HG02678 (cell line): Measurements from ENCODE around the gene ZEB2.

Experiments
- ATAC-seq: cut with Tn5 transposase; IDR thresholded peaks from one replicate; pipeline ENCODE4 v1.9.1; 2021; ENCODE audit warnings: mild to moderate bottlenecking, moderate library complexity; ENCODE audit not compliant: unreplicated experiment

ZEB2 gene

DNA sequence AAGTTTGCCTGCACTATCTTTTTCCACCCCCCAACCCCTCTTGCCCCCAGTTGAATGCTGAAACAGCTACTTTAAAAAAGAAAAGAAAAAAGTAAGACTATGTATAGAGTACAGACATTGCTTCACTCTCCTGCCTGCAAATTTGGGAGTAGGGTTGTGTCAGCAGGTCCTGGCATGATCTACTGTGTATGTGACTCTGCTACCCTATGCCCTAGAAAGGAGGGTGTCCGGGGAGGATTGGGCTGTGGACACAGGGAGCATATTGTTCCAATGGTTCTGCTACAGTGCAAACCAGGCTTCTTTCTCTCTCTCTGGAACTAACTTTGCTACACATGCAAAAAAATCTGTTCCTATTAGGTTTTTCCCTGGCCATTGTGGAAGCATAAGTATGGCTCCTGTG, 9.9 kb upstream of the ZEB2 start:
- ATAC-seq, result no peak

DNA sequence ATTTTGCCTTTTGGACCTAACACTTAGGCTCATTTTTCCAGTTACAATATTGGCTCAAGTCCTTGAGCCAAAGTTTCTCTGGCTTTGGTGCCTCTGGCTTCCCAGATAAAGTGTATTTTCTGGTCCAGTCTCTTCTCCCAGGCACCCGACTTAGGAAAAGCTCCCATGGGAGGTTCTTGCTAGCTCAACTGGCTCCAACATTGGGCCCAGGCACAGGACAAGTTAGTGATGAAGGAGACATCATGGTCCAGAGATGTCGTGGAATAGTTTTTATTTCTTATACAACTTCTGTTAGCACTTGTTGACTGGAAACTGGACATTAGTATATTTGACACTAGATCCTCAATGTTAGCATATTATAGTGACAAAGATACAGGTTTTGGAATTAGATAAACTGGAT, 8.2 kb upstream of the ZEB2 start:
- no peak for ATAC-seq

DNA sequence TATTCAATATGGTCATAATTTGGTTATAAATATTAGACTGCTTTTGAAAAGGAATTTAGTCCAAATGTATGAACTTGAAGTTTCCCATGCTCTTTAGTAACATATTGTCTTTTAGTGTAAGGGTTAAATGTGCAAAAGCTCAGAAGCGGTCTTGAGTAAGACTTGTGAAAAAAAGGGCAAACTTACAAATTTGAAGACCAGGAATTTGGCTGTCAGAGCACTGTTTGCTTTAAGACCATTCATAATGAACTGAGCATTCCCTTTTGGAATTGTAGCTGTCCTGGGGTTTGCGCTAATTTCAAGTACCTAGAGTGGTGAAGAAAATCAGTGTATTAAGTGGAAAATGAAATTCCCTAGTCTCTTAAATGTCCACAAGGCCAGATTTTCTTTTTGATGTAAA, 6.9 kb upstream of the ZEB2 start:
- no peak for ATAC-seq

DNA sequence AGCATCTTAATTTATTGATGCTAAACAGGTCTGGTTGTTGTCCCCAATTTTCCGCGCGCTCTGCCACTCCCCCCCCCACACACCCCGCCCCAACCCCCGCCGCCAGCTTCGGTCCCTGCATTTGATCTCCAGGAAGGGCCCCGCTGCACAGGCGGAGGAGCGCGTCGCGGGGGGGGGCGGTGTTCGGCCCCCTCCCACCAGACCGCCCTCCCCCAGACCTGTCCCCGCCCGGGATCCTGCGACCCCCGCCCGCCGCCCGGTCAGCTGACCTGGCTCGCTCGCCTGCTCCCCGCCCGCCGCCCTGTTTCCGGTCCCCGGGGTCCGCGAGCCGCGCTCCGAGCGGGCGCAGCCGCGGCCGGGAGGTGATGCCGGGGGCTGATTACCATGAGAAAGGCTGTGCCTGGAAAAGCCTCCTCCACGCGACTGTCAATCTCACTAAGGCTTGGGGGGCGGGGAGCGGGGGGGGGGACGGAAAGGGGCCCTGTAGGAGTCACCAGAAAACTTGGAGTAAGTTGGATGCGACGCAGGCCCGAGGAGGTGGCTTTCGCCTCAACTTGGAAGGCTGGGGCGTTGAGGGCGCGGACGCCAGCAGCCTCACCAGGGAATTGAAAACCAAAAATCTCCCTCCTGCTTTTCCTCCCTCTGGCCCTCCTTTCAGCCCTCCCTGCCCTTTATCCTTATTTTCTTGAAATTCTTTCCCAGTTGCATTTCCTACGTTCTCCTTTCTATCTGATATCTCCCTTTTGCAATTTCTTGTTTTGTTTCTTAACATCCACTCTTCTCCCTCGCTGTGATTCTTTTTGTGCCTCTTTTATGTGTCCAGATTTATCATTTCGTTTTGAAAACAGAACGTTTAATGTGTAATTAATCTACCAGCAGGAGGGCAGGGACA, 4.4 kb upstream of the ZEB2 start:
- no peak for ATAC-seq

DNA sequence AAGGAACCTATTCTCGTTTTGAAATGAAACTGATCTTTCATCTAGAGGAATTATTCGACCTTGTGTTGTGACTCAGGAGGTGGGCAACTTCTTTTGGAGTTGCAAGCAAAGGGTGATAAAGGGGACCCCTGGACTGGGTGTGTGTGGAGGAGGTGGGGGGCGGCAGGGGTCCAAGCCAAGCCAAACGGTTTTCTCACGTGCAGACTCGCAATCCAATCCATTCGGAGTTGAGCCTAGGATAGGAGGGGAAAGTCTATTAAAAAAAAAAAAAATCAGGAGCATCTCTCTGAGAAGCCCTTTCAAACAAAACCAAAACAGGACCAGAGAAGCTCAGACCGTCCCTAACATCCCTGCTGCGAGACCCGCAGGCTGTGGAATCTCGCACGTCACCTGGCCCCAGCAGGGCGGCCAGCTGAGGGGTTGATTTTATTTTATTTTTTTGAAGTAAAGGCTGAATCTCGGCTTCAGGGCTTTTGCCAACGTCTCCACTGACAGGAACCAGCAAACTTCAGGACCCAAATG, 3.7 kb upstream of the ZEB2 start:
- ATAC-seq, result no peak

DNA sequence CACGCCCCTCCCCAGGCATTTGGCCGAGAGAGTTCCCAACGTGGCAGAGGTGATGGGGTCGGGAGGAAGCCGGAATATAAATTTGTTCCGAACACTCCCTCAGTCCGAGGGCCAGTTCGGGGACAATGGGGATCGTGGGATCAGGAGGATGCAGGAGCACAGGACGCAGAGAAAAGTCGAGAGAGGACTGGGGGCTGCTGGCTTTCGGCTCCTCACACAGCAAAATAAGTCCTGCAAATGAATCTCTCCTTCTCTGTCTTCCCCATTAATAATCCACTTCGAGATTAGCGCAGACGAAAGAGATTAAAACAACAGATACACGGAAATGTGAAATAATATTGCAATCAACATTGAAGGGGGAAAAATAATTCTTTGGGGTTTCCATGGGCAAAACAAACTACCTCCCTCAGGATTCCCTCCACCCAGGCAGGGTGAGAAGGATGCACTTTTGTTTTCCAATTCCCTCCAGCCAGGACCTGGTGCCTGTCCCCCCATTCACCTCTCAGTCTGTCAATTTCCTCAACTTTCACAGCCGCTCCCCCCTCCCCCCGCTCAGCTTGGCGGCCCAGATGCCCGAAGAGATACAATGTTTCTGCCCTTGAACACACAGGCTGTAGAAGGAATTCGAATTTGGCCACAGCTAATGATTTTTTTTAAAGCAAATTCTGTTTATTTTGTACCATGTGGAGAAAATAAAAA, 3.1 kb upstream of the ZEB2 start:
- no peak for ATAC-seq

DNA sequence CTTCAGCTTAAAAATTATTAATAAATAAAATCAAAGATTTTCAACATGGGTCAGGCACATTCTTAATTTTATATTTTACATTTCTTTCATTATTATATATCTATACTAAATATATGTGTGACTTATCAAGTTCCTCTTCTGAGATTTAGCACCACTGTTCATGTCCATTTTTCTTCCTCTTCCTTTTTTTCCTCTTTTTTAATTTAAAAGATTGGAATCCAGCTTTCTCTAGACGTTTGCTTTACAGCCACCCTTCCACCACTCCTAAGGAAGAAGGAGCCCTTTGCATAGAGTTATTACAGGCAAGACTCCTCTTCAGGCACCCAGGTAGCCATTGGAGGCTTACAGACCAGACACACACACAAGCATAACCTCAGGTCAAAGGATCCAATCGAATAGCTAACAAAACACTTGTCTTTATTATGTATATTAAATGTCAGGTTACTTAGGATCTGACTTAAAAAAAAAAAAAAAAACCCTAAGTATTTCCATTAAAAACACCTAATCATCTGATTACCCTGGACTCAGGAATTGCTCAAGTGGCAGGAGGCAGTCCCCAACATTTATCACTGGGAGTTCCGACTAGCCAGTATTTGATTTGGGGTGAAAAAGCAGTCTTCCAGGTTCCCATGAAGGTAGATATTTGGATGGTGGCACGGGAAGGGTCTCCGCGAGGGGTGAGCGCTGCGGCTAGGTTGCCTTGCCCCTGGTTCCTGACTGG, 2.4 kb upstream of the ZEB2 start:
- ATAC-seq, result no peak

DNA sequence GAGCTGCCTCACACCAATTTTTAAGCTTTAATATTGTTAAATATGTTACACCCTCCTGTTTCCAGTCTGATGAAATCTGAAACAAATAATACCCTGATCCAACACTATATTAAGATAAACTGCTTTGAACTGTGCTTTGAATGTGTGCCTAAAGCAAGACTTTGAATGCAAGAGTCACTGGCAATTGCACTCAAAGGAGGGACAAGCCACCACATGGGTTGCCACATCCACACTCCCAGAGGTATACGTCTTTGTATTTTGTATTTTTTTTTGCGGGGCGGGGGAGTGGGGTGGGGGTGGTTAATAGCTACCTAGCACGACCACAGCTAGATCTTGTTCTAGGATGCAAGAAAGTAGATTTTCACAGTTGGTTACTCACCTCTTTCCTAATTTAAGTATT, 1.8 kb upstream of the ZEB2 start:
- ATAC-seq, result no peak

DNA sequence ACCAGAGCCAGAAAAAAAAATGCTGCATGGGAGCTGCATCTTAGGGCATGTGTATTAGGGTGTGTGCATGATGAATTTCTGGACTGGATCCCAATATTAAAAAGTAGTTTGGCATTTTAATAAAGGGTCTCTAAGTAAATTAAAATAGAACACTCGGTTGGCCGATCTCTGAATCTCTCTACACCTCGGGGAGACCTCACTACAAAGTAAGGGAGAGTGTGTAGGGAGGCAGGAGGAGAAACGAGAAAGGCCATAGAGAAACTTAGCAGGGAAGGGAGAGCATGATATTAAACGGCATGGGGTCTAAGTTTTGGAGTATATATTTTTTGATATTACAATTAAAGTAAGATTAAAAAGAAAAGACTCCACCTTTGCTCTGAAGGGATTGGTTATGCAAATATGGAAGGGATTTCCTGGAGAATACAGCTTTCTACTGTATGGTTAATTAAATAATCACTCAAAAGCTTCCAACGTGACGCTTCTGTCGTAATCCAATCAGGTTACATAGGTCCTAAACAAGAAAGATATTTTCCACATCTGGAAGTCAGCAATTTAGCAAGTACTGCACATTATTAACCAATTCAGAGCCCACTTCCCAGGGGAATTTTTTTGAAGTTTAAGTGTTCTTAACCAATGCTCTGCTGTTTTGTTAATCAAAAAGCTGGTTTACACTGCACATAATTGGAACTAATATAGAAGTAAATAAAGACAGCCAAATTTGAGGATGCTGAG, 1.0 kb upstream of the ZEB2 start:
- ATAC-seq, result no peak

DNA sequence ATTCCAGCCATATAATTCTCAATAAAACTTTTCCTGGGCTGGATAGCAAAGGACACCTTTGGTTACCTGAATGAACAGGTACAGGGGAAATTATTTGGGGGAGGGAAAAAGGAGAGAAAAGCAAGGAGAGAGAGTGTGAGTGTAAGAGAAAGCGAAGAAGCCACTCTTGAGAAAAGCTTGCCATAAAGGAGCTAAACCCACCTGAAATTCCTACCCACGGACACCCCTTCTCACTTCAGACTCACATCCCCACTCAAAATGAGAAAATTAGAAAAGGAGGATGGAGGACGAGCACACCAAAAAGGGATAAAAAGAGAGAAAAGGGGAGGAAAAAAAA, 354 bp downstream of the ZEB2 start:
- ATAC-seq, result no peak

DNA sequence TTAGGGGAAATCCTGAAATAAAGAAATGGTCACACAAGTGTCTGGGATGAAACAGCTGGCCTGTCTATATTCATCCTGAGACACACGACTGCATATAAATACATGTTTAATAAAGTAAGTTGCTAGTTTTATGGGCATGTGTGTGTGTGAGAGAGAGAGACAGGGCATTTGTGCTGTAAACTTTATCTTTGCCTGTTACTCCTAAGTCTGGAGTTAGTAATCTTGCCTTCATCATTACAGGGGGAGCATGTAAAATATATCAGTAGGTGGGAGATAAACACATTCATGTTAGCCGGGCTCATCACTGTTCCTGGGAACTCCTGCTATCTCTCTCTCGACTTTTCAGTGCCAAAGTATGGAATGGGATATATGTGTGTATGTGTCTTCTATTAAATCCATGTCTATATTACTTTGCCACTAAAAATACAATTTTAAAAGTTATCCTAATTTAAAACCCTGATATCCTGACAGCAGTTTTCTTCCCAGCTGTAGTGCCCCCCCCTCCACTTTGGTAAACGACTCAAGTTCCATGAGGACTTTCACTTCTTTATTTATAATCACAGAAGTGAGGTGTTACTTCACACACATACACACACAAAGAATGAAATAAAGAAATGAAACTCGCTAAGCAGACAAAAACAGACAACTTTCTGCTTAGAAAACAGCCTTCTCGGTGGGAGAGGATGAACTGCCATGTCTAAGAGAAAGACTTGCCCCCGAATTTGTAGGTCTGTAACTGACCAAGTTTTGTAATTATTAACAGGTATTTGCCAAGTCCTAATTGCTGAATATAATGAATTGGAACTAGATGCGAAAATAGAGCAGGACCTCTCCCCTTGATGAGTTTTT, 947 bp downstream of the ZEB2 start:
- peak; percentile 51 for ATAC-seq

DNA sequence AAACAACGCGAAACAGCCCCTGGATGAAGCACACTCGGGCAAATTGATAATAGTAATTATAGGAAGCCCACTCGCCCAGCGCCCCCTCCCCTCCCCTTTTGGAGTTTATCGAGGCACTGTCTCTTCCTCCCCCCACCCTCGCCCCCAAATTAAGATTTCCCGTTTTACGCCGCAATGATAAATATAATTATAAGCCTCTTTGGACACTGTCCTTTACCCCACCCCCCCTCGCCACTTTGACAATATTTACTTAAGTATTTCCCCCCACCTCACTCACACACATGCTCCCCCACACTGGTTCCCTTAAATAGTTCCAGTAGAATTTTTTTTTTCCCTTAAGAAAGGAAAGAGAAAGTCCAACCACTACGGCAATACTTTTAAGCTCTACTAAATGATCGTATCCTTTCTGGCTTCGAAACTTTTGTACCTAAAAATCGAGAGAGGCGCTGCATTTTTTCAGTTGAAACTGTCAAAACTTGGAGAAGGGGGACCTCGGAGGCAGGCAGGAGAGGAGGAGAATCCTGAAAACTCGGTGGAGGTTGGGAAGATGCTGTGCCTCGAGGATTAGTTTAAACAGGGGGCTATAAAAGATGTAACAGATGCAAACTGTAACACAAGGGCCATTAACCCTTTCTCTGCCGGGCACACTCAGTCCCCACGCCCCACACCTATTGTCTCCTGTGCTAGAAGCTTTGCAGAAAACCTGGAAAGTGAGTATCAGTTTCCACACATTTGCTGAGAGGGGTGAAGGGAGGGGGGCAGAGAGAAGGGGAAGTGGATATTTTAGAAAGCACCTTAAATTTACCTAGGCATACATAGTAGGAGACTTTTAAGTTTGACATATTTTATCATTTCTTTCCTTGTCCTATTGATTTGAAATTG, 1.8 kb downstream of the ZEB2 start:
- no peak for ATAC-seq

DNA sequence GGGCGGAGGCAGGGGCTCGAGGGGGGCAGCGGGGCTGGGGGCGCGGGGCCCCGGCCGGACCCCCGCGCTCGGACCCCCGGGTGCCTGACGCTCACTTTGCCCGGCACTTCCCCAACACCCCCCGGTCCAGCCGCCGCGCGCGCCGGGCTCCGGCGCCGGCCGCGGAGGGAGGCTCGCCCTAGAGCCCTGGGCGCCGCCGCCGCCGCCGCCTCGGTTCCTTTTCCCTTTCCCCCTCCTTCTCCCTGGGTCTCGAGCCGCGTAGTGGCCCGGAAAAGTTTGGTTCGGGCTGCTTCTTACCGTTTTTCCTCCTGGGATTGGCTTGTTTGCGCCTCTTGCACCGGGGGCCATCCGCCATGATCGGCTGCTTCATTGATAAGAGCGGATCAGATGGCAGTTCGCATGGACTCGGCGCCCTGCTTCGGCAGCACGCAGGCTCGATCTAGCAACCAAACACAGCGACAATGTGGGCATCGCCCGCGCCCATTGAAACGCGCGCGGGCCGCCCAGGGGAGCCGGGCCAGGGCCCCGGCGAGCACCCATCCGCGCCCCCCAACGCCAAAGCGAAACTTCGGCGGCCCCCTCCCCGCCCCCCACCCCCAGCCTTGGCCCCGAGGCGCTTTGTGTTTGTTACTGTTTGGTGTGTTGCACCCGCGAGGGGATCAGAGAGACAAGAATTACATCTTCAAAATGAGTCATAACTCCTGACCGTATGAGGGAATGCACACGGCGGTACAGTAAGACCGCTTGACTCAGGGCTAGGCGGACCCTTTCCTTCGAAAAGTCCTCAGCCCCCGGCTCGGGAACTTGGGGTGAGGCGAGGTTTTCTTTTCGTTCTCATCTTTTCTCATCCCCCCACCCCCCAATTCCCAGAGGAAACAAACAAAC, 2.7 kb downstream of the ZEB2 start:
- peak; percentile 60 for ATAC-seq

DNA sequence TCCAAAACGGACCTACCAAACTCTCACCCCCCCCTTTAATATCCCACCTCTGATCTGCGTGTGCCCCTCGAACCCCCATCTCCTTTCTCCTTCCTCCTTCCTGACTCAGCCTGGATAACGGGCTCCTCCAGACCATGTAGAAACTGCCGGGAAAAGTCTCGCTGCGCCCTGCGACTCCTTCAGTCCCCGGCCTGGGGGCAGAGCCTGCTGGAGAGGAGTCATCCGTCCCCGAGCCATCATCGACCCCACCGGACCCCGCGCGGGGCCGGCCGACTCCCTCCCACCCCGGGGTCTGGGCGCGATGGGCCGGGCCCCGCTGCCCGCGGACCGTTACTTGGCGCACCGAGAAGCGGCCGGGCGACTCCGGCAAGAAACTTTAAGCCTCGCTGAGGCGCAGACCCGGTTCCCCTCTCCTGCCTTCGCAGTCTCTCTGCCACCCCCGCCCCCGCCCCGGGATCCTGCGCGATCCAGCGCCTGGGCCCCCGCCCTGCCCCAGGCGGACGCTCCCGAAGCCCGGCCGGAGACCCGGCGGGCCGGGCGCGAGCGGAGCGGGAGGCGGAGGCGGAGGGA, 3.4 kb downstream of the ZEB2 start:
- peak; percentile 23 for ATAC-seq

DNA sequence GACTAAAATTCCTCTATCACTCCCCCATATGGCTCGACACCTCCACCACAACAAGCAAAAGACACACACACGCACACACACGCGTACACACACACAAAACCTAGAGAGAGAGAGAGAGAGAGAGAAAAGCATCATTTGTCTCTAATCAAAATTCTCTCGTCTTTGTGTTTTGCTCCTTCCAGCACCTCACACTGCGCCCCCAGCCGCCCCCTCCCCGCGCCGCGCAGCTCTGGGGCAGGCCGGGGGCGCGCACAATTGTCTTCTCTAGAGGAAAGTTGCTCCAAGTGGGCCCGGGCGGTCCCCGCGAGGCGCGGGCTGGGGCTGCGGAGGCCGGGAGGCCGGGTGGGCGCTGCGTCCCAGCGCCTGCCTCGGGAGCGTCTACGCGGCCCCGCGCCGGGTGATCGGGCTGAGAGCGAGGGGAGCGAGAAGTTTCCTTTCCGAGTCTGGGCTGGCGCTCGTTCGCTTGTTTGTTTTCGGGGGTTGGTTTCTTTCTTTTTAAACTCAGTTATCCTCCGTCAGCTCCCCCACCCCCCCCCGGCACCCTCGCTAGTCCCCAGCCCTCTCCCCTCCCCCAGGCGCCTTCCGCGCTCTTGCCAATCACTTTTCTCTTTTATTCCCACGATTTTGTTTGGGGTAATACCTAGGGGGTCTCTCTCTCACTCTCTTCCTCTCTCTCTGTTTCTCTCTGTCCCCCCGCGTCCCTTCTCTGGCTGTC, 4.1 kb downstream of the ZEB2 start:
- ATAC-seq, result no peak

DNA sequence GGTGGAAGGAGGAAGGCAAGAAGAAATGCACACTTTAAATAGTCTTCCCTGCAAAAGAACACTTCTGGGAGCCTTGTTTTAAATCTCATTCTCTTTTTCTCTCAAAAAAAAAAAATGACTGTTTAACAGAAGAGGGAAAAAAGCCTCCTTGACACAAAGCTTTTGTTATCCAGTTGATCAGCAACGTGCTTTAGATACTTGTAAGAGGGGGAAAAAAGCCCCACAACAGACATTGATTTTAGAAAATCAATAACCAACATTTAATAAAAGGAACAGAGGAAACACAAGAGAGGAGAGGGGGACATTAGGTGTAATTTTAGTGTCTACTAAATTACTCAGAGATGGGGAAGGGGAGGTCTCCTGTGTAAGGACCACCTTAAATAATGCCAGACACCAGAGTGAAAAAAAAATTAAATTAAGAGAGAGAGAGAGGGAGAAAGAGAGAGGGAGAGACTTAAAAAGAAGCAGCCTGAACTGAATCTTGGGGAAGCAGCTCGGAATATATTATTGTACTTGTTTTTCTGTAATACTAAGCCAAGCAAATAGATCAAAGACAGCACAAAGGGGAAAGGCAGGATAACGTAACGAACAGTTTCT, 4.7 kb downstream of the ZEB2 start:
- ATAC-seq, result no peak

DNA sequence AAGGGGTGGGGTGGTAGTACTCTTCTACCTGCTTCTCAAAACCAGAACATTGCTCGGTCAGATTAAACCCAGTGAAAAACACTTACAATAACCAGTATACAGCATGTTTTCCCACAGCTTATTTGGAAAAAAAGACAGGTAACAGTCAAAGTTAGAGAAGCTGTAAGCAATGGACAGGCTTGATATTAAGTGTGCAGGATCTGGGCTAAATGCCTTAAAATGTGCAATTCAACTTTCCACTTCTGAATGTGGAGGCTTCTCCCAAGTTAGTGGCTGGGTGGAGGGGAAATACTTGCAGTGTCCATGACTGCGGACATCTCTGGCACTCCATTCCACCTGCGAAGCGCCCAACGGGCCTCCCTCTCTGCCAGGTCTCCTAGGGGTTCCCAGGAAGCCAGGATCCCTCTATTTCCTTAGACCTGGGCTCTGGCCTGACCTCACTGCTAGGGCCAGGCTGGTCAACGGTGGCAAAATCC, 5.3 kb downstream of the ZEB2 start:
- ATAC-seq, result no peak
